A673 (cell line): ENCODE data around the gene CFAP65. TPM values are rescaled to one million over a fixed set of nuclear protein-coding genes. Genes with fewer than 3 reads are reported as not detected.
A peak's percentile ranks its signal among the peaks of the same experiment; 100 is the strongest.

Source experiments
- BruUV-seq: library from RNA; stranded (reverse); fragments of 400-500 nt; replicated peaks from 2 replicates; lab custom pipeline; 2021; lab: Mats Ljungman, UMichigan
- CTCF ChIA-PET: fragments of 300-600 bp; sonication (Branson Sonifier 250); formaldehyde crosslinking; loops from one replicate; lab custom pipeline; 2022; ENCODE audit warnings: antibody characterized with exemption; lab: Charles Lee
- POLR2A ChIA-PET: fragments of 300-600 bp; sonication (Branson Sonifier 250); formaldehyde crosslinking; loops from one replicate; lab custom pipeline; 2022; ENCODE audit warnings: antibody characterized with exemption; ENCODE audit not compliant: low non-redundant PET; lab: Charles Lee
- DNase-seq: peaks from one replicate; pipeline ENCODE4 v3.0.0-alpha.2; 2015; ENCODE audit warnings: low spot score
- H3K27ac ChIP-seq: fragments of 200-600 bp; sonication (generic); 2 replicates; pipeline ENCODE4 v1.5.1; 2016; ENCODE audit warnings: mixed run types, low read depth, mild to moderate bottlenecking, mixed read lengths, antibody characterized with exemption, low read length; ENCODE audit not compliant: poor library complexity, severe bottlenecking
- H3K27me3 ChIP-seq: fragments of 200-600 bp; sonication (generic); replicated peaks from 2 replicates; pipeline ENCODE4 v1.6.1; 2017; ENCODE audit warnings: mixed run types, low read depth, mild to moderate bottlenecking, mixed read lengths, antibody characterized with exemption, low read length; ENCODE audit not compliant: insufficient read depth, poor library complexity
- H3K36me3 ChIP-seq: fragments of 200-600 bp; sonication (generic); 2 replicates; pipeline ENCODE4 v1.6.1; 2016; ENCODE audit warnings: mixed run types, mild to moderate bottlenecking, mixed read lengths, antibody characterized with exemption, low read length; ENCODE audit not compliant: insufficient read depth, poor library complexity, severe bottlenecking
- H3K4me1 ChIP-seq: fragments of 200-600 bp; sonication (generic); 2 replicates; pipeline ENCODE4 v1.6.1; 2017; ENCODE audit warnings: mixed run types, mild to moderate bottlenecking, mixed read lengths, antibody characterized with exemption, low read length; ENCODE audit not compliant: insufficient read depth, poor library complexity, severe bottlenecking
- H3K4me3 ChIP-seq: fragments of 200-600 bp; sonication (generic); 2 replicates; pipeline ENCODE4 v1.5.1; 2016; ENCODE audit warnings: low read depth, mixed run types, mild to moderate bottlenecking, mixed read lengths, low read length; ENCODE audit not compliant: poor library complexity, severe bottlenecking
- H3K9me3 ChIP-seq: fragments of 200-600 bp; sonication (generic); 2 replicates; pipeline ENCODE4 v1.6.1; 2016; ENCODE audit warnings: mixed run types, low read depth, mild to moderate bottlenecking, mixed read lengths, antibody characterized with exemption, low read length; ENCODE audit not compliant: poor library complexity, severe bottlenecking
- CTCF ChIP-seq: fragments of 300-800, 200-600 bp; sonication (generic); conservative IDR thresholded peaks from 2 replicates; pipeline ENCODE4 v1.5.1; 2017; ENCODE audit warnings: low read depth, mild to moderate bottlenecking, antibody characterized with exemption, low read length, moderate library complexity, mixed read lengths
- EZH2 ChIP-seq: fragments of 200-600 bp; sonication (generic); IDR thresholded peaks from 2 replicates; pipeline ENCODE4 v1.6.1; 2017; ENCODE audit warnings: borderline replicate concordance, low read depth, mild to moderate bottlenecking, mixed read lengths, antibody characterized with exemption, low read length; ENCODE audit not compliant: poor library complexity, severe bottlenecking
- intact Hi-C: fragments of 100-400 bp; cut with micrococcal nuclease; formaldehyde crosslinking; loops from one replicate; pipeline ENCODE4 v1.10.0; 2022; ENCODE audit not compliant: unreplicated experiment
- total RNA-seq: library from RNA; stranded (reverse); gene quantifications from 2 replicates; pipeline ENCODE4 v1.2.3, GENCODE V29; 2021

The CFAP65 gene
- total RNA-seq, 1 experiment from 2014 or later = 0.13 TPM

- no peak for DNase-seq
- BruUV-seq = no TSS peak
- peaks cover 21% of the 10 kb centered on the region for H3K4me1 ChIP-seq
- H3K4me3 ChIP-seq = no peak overlapping the region
- TF ChIP-seq CTCF (no peak), EZH2 (no peak)
- intact Hi-C loops = no loop called here
- CTCF ChIA-PET = no interaction called here
- peaks cover 60% of the 10 kb centered on the region for H3K27me3 ChIP-seq
- H3K9me3 ChIP-seq = no peaks in the 10 kb centered on the region
- no peaks in the 10 kb centered on the region for H3K36me3 ChIP-seq
- no peak overlapping the region for H3K27ac ChIP-seq
- POLR2A ChIA-PET = no interaction called here
These were observed 44.4 kb downstream of the CFAP65 start for GRCh38 chr2:218996937-218997336.

DNA sequence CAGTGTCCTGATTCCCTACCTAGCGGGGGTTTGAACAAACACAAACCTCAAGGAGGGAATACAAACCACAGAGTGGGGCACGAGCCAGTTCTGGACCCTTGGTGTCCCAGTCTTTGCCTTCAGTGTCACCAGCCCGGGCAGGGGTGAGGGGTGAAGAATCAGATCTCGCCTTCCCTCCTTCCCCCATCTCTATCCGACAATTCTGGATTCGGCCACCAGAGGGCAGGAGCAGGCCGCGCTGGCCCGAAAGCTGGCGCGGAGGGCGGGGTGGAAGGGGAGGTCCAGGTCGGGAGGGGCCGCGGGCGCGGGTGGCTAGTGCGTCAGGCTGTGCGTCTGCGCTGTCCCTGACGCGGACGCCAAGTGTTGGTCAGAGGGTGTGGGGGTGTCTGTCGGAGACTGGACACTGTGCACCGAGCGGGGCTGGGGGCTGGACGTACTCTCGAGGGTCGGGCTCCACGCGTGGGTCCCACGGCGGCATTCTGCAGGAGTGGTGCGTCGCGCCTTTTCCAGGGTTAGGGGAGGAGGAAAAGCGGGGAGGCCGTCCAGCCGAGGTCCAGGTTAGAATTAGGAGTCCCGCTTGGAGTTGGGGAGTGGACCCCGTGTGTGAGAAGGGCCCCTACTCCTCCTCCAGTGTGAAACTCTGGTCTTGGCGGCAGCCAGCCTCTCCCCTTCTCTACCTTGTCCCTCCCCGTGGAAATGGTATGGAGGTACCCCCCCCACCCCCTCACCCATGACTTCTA is 45.2 kb downstream of the CFAP65 start:
- POLR2A ChIA-PET = no interaction called here
- no TSS peak for BruUV-seq
- no peaks in the 10 kb centered on the region for H3K36me3 ChIP-seq
- peaks cover 58% of the 10 kb centered on the region for H3K27me3 ChIP-seq
- H3K9me3 ChIP-seq = no peaks in the 10 kb centered on the region
- H3K4me3 ChIP-seq = peak overlapping the region; percentile 39
- H3K27ac ChIP-seq = no peak overlapping the region
- CTCF ChIA-PET = interaction anchor here (0.6 to 3.4 kb wide), 8 partner anchors 12 to 216 kb away, joined by 3 to 19 read pairs (median 8); partner anchors contain the start of gene FEV
- H3K4me1 ChIP-seq = peaks cover 16% of the 10 kb centered on the region
- TF ChIP-seq CTCF = peak; percentile 93
- no peak for TF ChIP-seq EZH2
- DNase-seq = peak; percentile 86
- intact Hi-C loops = no loop called here

DNA sequence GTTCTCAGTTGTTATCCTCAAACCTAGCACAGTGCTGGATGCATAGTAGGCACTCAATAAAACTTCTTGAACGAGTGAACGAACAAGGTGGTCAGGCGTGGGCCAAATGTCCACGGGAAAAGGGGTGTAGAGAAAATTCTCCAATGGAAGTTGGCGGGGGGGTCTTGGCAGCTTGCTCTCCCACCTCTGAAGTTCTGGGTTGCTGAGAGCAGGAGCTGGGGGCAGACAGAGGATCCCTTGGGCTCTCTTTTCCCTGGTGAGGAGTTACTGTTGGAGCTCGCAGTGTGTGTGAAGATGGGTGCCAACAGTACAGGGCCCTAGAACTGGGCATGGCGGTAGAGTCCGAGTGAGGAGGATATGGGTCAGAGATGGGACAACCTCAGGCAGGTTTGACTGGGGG is 45.8 kb downstream of the CFAP65 start:
- ChIA-PET POLR2A (interaction anchor here (0.5 kb wide), 1 partner anchor 168 kb away, joined by 6 read pairs; no protein-coding TSS in a partner anchor), CTCF (interaction anchor here (1.0 to 3.4 kb wide), 6 partner anchors 11 to 159 kb away, joined by 3 to 19 read pairs (median 8); partner anchors contain the start of gene FEV)
- Histone ChIP-seq H3K4me1 (peaks cover 16% of the 10 kb centered on the region), H3K36me3 (no peaks in the 10 kb centered on the region), H3K27ac (no peak overlapping the region), H3K9me3 (no peaks in the 10 kb centered on the region), H3K27me3 (peaks cover 58% of the 10 kb centered on the region), H3K4me3 (no peak overlapping the region)
- no peak for DNase-seq
- BruUV-seq = no TSS peak
- intact Hi-C loops = no loop called here
- TF ChIP-seq CTCF = no peak
- TF ChIP-seq EZH2 = no peak
